Camera-type eye (tissue), 1 donor: Measurements from ENCODE around the gene MRPL34. TPM values are rescaled to one million over a fixed set of nuclear protein-coding genes. Genes with fewer than 3 reads are reported as not detected.

Source experiments
- total RNA-seq: library from RNA; depleted of rRNA; stranded (reverse); fragments of >200 nt; gene quantifications from one replicate; pipeline ENCODE4 v1.2.3, GENCODE V29; 2014

Gene MRPL34
- 57.7 TPM for total RNA-seq

GRCh38 chr19:17305517-17306284, at the start of gene MRPL34:
Gene MRPL34 (plus strand): TSS chr19:17305872. CDS start chr19:17305893, 21 bp downstream.

GRCh38 chr19:17264641-17264979, 41.1 kb upstream of the MRPL34 start, which contains the start of gene USHBP1:
Gene USHBP1 (minus strand): TSS chr19:17264745. CDS start chr19:17264299, 446 bp downstream.

GRCh38 chr19:17266975-17267788, 38.5 kb upstream of the MRPL34 start, which contains the start of gene BABAM1:
Gene BABAM1 (plus strand): TSS chr19:17267443. CDS start chr19:17268807, 1,364 bp downstream.

GRCh38 chr19:17281391-17282304, 24.0 kb upstream of the MRPL34 start, which contains the start of gene ANKLE1:
Gene ANKLE1 (plus strand): TSS chr19:17281901. CDS start chr19:17281921, 20 bp downstream.

GRCh38 chr19:17303167-17303939, 2.3 kb upstream of the MRPL34 start, which contains the start of gene ABHD8:
Gene ABHD8 (minus strand): TSS chr19:17303425. CDS start chr19:17301616, 1,809 bp downstream.

GRCh38 chr19:17309198-17309964, 3.7 kb downstream of the MRPL34 start, which contains the start of gene DDA1:
Gene DDA1 (plus strand): TSS chr19:17309563. CDS start chr19:17309655, 92 bp downstream.

GRCh38 chr19:17334414-17335409, 29.0 kb downstream of the MRPL34 start, which contains the start of gene ANO8:
Gene ANO8 (minus strand): TSS chr19:17334855. CDS start chr19:17334670, 185 bp downstream.

GRCh38 chr19:17336872-17337674, 31.4 kb downstream of the MRPL34 start, which contains the start of gene GTPBP3:
Gene GTPBP3 (plus strand): TSS chr19:17337553. CDS start chr19:17337612, 59 bp downstream.

Other genes with a start within 250 kb of the MRPL34 start
- gene HAUS8, start 230.4 kb upstream of the MRPL34 start, total RNA-seq = 6.3 TPM
- 75.4 TPM for gene MYO9B, start 230.1 kb upstream of the MRPL34 start, total RNA-seq
- gene USE1, start 90.5 kb upstream of the MRPL34 start, total RNA-seq = 29.1 TPM
- gene OCEL1, start 79.6 kb upstream of the MRPL34 start, total RNA-seq = 7.4 TPM
- 36.3 TPM for gene NR2F6, start 60.0 kb upstream of the MRPL34 start, total RNA-seq
- gene USHBP1, start 41.1 kb upstream of the MRPL34 start, total RNA-seq = 5.5 TPM
- gene BABAM1, start 38.4 kb upstream of the MRPL34 start, total RNA-seq = 58.2 TPM
- 0.55 TPM for gene ANKLE1, start 24.0 kb upstream of the MRPL34 start, total RNA-seq
- 25.3 TPM for gene ABHD8, start 2.4 kb upstream of the MRPL34 start, total RNA-seq
- 15.1 TPM for gene DDA1, start 3.7 kb downstream of the MRPL34 start, total RNA-seq
- 26.3 TPM for gene ANO8, start 29.0 kb downstream of the MRPL34 start, total RNA-seq
- gene GTPBP3, start 31.7 kb downstream of the MRPL34 start, total RNA-seq = 27.8 TPM
- gene PLVAP, start 71.5 kb downstream of the MRPL34 start, total RNA-seq = 34.9 TPM
- gene CCDC194, start 88.3 kb downstream of the MRPL34 start, total RNA-seq = not detected
- gene BST2, start 99.8 kb downstream of the MRPL34 start, total RNA-seq = 4.5 TPM
- gene MVB12A, start 114.2 kb downstream of the MRPL34 start, total RNA-seq = 25.2 TPM
- gene TMEM221, start 142.8 kb downstream of the MRPL34 start, total RNA-seq = 2.5 TPM
- gene NXNL1, start 155.1 kb downstream of the MRPL34 start, total RNA-seq = 3.6 TPM
- gene SLC27A1, start 164.7 kb downstream of the MRPL34 start, total RNA-seq = 33.2 TPM
- gene PGLS, start 205.8 kb downstream of the MRPL34 start, total RNA-seq = 50.2 TPM
- 43.4 TPM for gene COLGALT1, start 249.8 kb downstream of the MRPL34 start, total RNA-seq